Measurements from ENCODE around the gene NOX4.
"Not testable (repeated sequence)": the region's sequence is repeated elsewhere in the genome, so short reads cannot be mapped to it uniquely, and the experiment has no call there.

NOX4 gene

GRCh38 chr11:89457190-89457589 lies 34.0 kb downstream of the NOX4 start:
- no peak for DNase-seq

- DNase-seq, result no peak
These were observed 34.5 kb downstream of the NOX4 start for GRCh38 chr11:89456681-89457080.

- DNase-seq, result no peak
These were observed 38.4 kb downstream of the NOX4 start for GRCh38 chr11:89452780-89453179.

DNA sequence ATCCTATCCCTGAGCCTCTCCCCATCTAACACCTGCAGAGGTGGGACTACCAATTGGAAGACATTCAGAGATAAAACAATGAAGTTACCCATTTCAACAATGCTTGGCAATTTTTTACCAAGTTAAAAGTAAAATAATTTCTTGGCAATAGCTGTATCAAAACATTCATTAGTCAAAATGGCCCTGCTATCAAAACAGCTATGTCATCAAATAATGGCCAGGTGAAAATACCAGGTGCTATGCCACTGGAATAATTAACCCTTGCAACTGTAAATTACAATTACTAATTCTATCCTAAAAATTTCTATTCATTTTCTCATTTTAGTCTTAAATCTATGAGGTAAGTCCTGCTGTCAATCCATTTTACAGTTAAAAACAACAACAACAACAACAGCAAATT lies 43.3 kb downstream of the NOX4 start:
- no peak for DNase-seq

- no peak for DNase-seq
These were observed 47.5 kb downstream of the NOX4 start for GRCh38 chr11:89443361-89444322.

GRCh38 chr11:89442801-89443200 lies 48.4 kb downstream of the NOX4 start:
- DNase-seq, result no peak

DNA sequence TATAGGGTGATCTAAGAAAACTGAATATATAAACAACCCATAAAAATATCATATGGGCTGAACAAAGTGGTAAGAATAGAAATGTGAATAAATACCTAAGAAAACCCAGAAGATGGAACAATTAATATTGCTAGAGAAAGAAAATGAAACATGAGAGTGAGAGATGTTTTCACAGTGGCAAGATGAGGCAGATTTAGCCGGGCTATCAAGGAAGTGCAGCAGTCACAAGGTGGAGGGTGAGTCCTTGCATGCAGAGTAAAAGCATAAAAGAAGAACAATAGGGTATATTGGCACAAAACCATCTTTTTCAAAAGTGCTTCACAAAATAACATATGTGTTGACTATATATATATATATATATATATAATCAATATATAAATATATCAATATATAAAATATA lies 49.6 kb downstream of the NOX4 start:
- DNase-seq, result no peak

GRCh38 chr11:89437317-89437716 lies 53.9 kb downstream of the NOX4 start:
- DNase-seq, result no peak

DNA sequence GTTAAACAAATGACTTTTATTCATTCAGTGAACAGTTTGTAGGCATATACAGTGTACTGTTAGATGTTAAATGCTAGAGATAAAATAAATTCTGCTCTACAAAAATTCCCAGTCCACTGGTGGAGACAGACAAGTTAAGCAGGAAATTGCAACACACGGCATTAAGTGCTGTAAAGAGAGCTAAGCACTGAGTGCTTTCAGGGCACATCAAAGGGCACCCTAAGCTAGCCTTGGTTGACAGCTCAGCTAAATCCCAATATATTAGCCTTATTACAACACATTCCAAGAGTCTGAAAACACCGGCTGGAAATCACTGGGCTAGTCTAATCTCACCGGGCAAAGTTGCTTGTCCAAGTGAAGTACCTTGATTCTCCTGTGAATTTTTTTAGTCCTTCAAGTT lies 55.1 kb downstream of the NOX4 start:
- peak; percentile 55 for DNase-seq

DNA sequence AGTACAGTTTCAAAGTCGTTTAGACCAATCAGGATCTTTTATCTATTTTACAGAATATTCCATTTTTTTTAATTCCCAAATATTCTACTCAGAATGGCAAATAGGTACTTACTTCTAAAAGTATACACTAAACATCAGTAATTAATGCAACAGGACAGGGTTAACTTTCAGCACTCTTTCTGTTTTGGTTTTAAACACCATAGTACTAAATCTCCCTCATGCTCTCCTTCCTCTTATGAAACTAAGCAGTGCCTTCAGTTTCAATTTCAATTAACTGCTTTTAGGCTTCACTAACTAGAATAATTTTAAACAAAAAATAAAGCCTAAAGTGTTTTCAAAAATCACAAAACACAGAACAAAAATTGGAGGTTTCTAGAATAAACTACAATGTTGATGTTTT lies 57.9 kb downstream of the NOX4 start:
- no peak for DNase-seq

GRCh38 chr11:89432182-89432581 lies 59.0 kb downstream of the NOX4 start:
- not testable (repeated sequence) for DNase-seq

DNA sequence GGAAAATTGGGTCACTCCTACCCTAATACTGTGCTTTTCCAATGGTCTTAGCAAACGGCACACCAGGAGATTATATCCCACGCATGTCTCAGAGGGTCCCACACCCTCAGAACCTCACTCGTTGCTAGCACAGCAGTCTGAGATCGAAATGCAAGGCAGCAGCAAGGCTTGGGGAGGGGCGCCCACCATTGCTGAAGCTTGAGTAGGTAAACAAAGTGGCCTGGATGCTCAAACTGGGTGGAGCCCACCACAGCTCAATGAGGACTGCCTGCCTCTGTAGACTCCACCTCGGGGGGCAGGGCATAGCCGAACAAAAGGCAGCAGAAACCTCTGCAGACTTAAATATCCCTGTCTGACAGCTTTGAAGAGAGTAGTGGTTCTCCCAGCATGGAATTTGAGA lies 64.7 kb downstream of the NOX4 start:
- DNase-seq, result not testable (repeated sequence)

DNA sequence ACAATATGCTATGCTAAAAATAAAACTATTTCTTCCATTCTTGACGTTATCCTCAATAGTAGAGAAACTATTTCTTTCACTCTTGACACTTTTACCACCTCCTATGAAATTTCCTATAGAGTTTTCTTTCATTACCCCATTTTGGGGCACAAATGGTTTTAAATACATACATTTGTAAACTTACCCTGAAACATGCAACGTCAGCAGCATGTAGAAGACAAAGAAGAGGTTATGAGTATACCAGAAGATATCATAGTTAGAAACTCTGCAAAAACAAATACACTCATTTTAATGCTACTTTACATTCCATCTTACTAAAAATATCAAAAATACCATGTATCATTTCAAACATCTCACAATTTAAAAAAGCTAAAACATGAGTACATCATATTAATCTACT lies 69.5 kb downstream of the NOX4 start:
- no peak for DNase-seq

DNA sequence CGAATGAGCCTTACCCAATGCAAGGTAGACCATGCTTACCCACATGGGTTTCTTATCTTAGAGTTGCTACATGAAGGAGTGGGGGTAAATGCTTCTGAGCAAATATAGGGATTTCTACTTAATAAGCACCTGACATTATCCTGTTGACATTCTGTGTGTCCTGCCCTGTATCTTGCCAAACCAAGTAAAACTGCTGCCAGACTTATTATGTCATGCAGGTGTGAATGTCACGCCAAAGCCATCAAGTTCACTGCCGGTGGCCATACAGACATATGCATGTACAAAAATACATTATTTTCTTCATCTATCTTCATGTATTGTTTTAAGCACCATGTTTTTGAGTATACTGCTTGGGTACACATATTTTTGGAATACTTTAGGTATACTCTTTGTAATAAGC lies 70.2 kb downstream of the NOX4 start:
- no peak for DNase-seq

- no peak for DNase-seq
These were observed 74.2 kb downstream of the NOX4 start for GRCh38 chr11:89416961-89417360.

GRCh38 chr11:89411112-89411511 lies 80.1 kb downstream of the NOX4 start:
- DNase-seq, result not testable (repeated sequence)

DNA sequence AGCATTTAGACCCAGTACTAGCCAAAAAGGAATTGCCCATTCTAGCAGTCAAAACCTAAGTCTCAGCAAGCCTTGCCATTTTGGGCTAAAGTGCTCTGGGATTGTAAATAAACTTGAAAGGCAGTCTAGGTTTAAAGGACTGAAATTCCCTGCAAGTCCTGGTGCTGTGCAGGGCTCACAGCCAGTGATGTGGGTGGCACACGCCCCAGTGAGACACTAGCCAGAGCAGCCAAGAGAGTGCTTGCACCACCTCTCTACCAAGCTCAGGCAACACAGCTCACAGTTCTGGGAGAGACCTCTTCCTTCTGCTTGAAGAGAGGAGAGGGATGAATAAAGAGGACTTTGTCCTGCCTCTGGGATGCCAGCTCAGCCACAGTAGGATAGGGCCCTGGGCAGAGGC lies 80.5 kb downstream of the NOX4 start:
- DNase-seq, result not testable (repeated sequence)

- DNase-seq, result not testable (repeated sequence)
These were observed 82.7 kb downstream of the NOX4 start for GRCh38 chr11:89408441-89408840.

- no peak for DNase-seq
These were observed 85.5 kb downstream of the NOX4 start for GRCh38 chr11:89405629-89406028.

DNA sequence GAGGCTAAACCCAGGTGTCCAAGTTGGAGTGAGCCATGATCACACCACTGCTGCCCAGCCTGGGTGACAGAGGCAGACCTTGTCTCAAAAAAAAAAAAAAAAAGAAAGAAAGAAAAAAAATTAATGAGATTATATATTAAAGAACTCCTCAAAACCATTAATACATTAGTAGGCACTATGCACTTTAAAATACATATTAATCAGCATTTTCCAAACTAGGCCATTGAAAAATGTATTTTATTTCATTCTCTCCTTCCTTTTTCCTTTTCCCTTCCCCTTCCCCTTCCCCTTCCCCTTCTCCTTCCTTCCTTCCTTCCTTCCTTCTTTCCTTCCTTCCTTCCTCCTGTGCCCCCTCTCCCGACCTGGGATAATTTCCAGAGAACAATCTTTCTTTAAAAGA lies 99.5 kb downstream of the NOX4 start:
- not testable (repeated sequence) for DNase-seq

DNA sequence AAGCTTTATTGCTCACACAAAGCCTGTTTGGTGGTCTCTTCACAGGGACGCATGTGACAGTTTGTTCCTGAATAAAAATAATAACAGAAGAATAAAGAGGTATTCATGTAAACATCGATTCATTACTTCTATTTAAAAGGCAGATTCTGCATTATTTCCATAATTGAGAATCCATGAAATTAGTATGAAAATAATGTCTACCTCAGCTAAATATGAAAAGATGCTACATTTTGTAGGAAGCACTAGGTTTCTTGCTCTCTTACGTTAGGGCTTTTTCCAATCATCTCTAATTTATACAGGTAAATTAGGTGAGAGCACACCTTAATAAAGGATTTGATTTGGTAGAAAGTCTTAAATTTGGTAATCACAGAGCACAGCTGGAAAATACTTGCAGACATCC lies 103.7 kb downstream of the NOX4 start:
- not testable (repeated sequence) for DNase-seq

- not testable (repeated sequence) for DNase-seq
These were observed 108.2 kb downstream of the NOX4 start for GRCh38 chr11:89382986-89383385.

DNA sequence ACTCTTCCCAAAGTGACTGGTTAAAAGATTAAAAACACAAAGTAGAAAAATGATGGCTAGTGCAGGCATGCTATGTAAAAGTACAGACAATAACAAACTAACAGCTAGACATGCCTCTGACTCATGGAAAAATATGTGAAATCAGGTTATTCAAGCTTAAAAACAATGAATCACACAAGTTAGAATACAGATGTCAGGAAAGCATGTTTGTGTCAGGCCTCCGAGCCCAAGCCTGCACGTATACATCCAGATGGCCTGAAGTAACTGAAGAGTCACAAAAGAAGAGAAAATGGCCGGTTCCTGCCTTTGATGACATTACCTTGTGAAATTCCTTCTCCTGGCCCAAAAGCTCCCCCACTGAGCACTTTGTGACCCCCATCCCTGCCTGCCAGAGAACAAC lies 110.1 kb downstream of the NOX4 start:
- DNase-seq, result peak; percentile 96

GRCh38 chr11:89379976-89380771 lies 111.0 kb downstream of the NOX4 start:
- peak; percentile 22 for DNase-seq

Measured in kidney glomerular epithelial cell (primary cell).